ENCODE data around the gene MCC. TPM values are rescaled to one million over a fixed set of nuclear protein-coding genes. Genes with fewer than 3 reads are reported as not detected.

MCC gene
- total RNA-seq, 1 experiment from 2014 or later, result 7.6 TPM

- Histone ChIP-seq H3K9ac (ENCODE audit: extremely low read depth, insufficient read length, low read length) (no peak overlapping the region), H4K8ac (replicated peaks; ENCODE audit: insufficient read length, low read depth, low read length) (no peak overlapping the region), H3K56ac (ENCODE audit: insufficient read length, low read depth, low read length) (no peak overlapping the region), H3K4me1 (ENCODE audit: insufficient read depth, low read length) (peaks cover 25% of the 10 kb centered on the region; the same call in 1 of the 2 replicates), H3K27ac (ENCODE audit: insufficient read length, low read depth, low read length) (no peak overlapping the region), H4K5ac (ENCODE audit: insufficient read length, low read depth, low read length) (no peak overlapping the region), H3K9me3 (ENCODE audit: control insufficient read depth, low read depth, low read length) (no peaks in the 10 kb centered on the region), H2BK120ac (ENCODE audit: low read depth, low read length, poor library complexity, severe bottlenecking) (no peak overlapping the region), H3K4me2 (ENCODE audit: insufficient read depth, insufficient read length, low read length) (no peak overlapping the region), H4K91ac (ENCODE audit: insufficient read length, low read depth, low read length) (no peak overlapping the region), H4K20me1 (ENCODE audit: control insufficient read depth, insufficient read depth, insufficient read length) (no peaks in the 10 kb centered on the region), H2BK20ac (ENCODE audit: low read depth, low read length, poor library complexity, severe bottlenecking) (no peak overlapping the region), H2AK5ac (ENCODE audit: insufficient read length, low read length) (no peak overlapping the region), H3K4ac (ENCODE audit: low read depth, low read length) (no peak overlapping the region), H3K23me2 (ENCODE audit: insufficient read length, low read depth, low read length, poor library complexity, severe bottlenecking) (no peaks in the 10 kb centered on the region), H3K18ac (ENCODE audit: insufficient read length, low read depth, low read length) (no peak overlapping the region), H3K27me3 (ENCODE audit: insufficient read depth, low read length) (no peaks in the 10 kb centered on the region), H3K23ac (ENCODE audit: insufficient read length, low read depth, low read length) (no peak overlapping the region), H3K14ac (ENCODE audit: insufficient read depth, low read length) (no peak overlapping the region), H2BK15ac (ENCODE audit: low read depth, low read length) (no peak overlapping the region), H2AFZ (ENCODE audit: low read length) (no peak overlapping the region), H3K79me1 (ENCODE audit: insufficient read depth, low read depth, low read length, poor library complexity, severe bottlenecking) (no peaks in the 10 kb centered on the region), H2BK5ac (ENCODE audit: insufficient read length, low read length) (no peak overlapping the region), H2BK12ac (ENCODE audit: insufficient read length, low read depth, low read length) (no peak overlapping the region), H3K79me2 (ENCODE audit: insufficient read depth, low read length) (no peaks in the 10 kb centered on the region), H3T11ph (ENCODE audit: low read length) (no peak overlapping the region)
- Mint-ChIP-seq H3K27ac (no peak overlapping the region; a peak in 1 of 7 replicates), H3K4me3 (no peak overlapping the region), H3K4me1 (peaks cover 32 to 46% of the 10 kb centered on the region in 2 experiments), H3K36me3 (ENCODE audit: insufficient read depth in 1 of 3, low read depth in 3 of 3) (peaks cover 2 to 7% (median 3%) of the 10 kb centered on the region in 3 experiments; a peak in 3 of 7 replicates), H3K27me3 (ENCODE audit: low read depth) (no peaks in the 10 kb centered on the region), H3K9me3 (peaks cover under 1 to 2% of the 10 kb centered on the region in 2 experiments; a peak in 2 of 5 replicates)
- WGBS (ENCODE audit: extremely low coverage, insufficient read length, low lambda C conversion rate), result no CpG with 5 or more reads among the region's 3 CpGs
- TF ChIP-seq, protein P1, sequence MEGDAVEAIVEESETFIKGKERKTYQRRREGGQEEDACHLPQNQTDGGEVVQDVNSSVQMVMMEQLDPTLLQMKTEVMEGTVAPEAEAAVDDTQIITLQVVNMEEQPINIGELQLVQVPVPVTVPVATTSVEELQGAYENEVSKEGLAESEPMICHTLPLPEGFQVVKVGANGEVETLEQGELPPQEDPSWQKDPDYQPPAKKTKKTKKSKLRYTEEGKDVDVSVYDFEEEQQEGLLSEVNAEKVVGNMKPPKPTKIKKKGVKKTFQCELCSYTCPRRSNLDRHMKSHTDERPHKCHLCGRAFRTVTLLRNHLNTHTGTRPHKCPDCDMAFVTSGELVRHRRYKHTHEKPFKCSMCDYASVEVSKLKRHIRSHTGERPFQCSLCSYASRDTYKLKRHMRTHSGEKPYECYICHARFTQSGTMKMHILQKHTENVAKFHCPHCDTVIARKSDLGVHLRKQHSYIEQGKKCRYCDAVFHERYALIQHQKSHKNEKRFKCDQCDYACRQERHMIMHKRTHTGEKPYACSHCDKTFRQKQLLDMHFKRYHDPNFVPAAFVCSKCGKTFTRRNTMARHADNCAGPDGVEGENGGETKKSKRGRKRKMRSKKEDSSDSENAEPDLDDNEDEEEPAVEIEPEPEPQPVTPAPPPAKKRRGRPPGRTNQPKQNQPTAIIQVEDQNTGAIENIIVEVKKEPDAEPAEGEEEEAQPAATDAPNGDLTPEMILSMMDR (conservative IDR thresholded peaks at IDR 0.05), result no peak
- no peak for DNase-seq
Observed at GRCh38 chr5:113216545-113216944, 271.7 kb downstream of the MCC start.

All from H9 (cell line).